SK-N-SH treated with all-trans-retinoic acid at 6 μM for 48 hours (cell line): ENCODE results near the gene PNPLA8.

Experiments
- CREB5 ChIP-seq: fragments of 250-450 bp; sonication (Bioruptor Pico); IDR thresholded peaks from 2 replicates; pipeline ENCODE4 v1.5.1; 2020; ENCODE audit warnings: low read depth, mild to moderate bottlenecking, moderate library complexity
- PATZ1 ChIP-seq: fragments of 250-450 bp; sonication (Bioruptor Pico); IDR thresholded peaks from 2 replicates; pipeline ENCODE4 v1.8.0; 2020; ENCODE audit warnings: mild to moderate bottlenecking, moderate library complexity, borderline replicate concordance
- PPARA ChIP-seq: fragments of 250-450 bp; sonication (Bioruptor Pico); IDR thresholded peaks from 2 replicates; pipeline ENCODE4 v1.5.0; 2020; ENCODE audit warnings: mild to moderate bottlenecking, borderline replicate concordance
- RARB ChIP-seq: fragments of 250-450 bp; sonication (Bioruptor Pico); IDR thresholded peaks from 2 replicates; pipeline ENCODE4 v1.8.0; 2021; ENCODE audit warnings: mild to moderate bottlenecking, moderate library complexity
- TCF4 ChIP-seq: fragments of 250-450 bp; sonication (Bioruptor Pico); IDR thresholded peaks from 2 replicates; pipeline ENCODE4 v1.8.0; 2021; ENCODE audit warnings: mild to moderate bottlenecking, moderate library complexity, borderline replicate concordance
- TOX ChIP-seq: fragments of 250-450 bp; sonication (Bioruptor Pico); IDR thresholded peaks from 2 replicates; pipeline ENCODE4 v1.8.0; 2021; ENCODE audit warnings: mild to moderate bottlenecking, moderate library complexity, borderline replicate concordance
- TSHZ2 ChIP-seq: fragments of 250-450 bp; sonication (Bioruptor Pico); IDR thresholded peaks from 2 replicates; pipeline ENCODE4 v1.5.0; 2020; ENCODE audit warnings: mild to moderate bottlenecking, moderate library complexity
- ZC3H10 ChIP-seq: fragments of 250-450 bp; sonication (Bioruptor Pico); IDR thresholded peaks from 2 replicates; pipeline ENCODE4 v1.5.1; 2021; ENCODE audit warnings: mild to moderate bottlenecking, moderate library complexity
- ZFP3 ChIP-seq: fragments of 250-450 bp; sonication (Bioruptor Pico); IDR thresholded peaks from 2 replicates; pipeline ENCODE4 v1.5.0; 2020; ENCODE audit warnings: mild to moderate bottlenecking, moderate library complexity
- ZNF8 ChIP-seq: fragments of 450-650 bp; formaldehyde crosslinking; IDR thresholded peaks from 2 replicates; pipeline ENCODE4 v1.5.0; 2020; ENCODE audit warnings: mild to moderate bottlenecking, moderate library complexity

GRCh38 chr7:108449521-108449920 is 76.4 kb downstream of the PNPLA8 start:
- TF ChIP-seq ZFP3 (no peak), TCF4 (CRISPR knock-in tag) (no peak), TOX (CRISPR knock-in tag) (no peak), CREB5 (CRISPR knock-in tag) (no peak), PPARA (CRISPR knock-in tag) (no peak), RARB (CRISPR knock-in tag) (no peak), ZNF8 (no peak), PATZ1 (CRISPR knock-in tag) (no peak), ZC3H10 (CRISPR knock-in tag) (no peak), TSHZ2 (CRISPR knock-in tag) (no peak)
